ENCODE measurements around the gene CLUH.

The CLUH gene

GRCh38 chr17:2689411-2690164 is 22.0 kb downstream of the CLUH start:
- Histone ChIP-seq H4K20me1 (ENCODE audit: insufficient read depth, low read length) (no peaks in the 10 kb centered on the region), H3K79me2 (ENCODE audit: low read length) (no peaks in the 10 kb centered on the region), H3K9me3 (ENCODE audit: insufficient read depth, low read length) (no peaks in the 10 kb centered on the region), H3K27ac (ENCODE audit: low read length) (no peak overlapping the region), H3K4me2 (ENCODE audit: low read length) (no peak overlapping the region), H3K27me3 (ENCODE audit: low read depth, low read length) (no peaks in the 10 kb centered on the region), H3K9ac (ENCODE audit: low read length) (no peak overlapping the region), H3K4me3 (ENCODE audit: low read length) (no peak overlapping the region), H2AFZ (ENCODE audit: low read depth, low read length) (no peak overlapping the region), H3K36me3 (replicated peaks; ENCODE audit: low read depth, low read length) (peaks cover 5% of the 10 kb centered on the region), H3K4me1 (ENCODE audit: low read length) (no peaks in the 10 kb centered on the region)
- TF ChIP-seq EZH2phosphoT487 (IDR thresholded peaks at IDR 0.05; ENCODE audit: low read depth) (no peak), CTCF (IDR thresholded peaks at IDR 0.05; ENCODE audit: low read depth, low read length) (no peak)

- H3K27ac ChIP-seq (ENCODE audit: low read length), result no peak overlapping the region
These were observed 22.9 kb downstream of the CLUH start for GRCh38 chr17:2688351-2689342.

GRCh38 chr17:2687074-2687418 is 24.5 kb downstream of the CLUH start:
- Histone ChIP-seq H3K4me3 (ENCODE audit: low read length) (no peak overlapping the region), H3K9me3 (ENCODE audit: insufficient read depth, low read length) (no peaks in the 10 kb centered on the region), H3K4me2 (ENCODE audit: low read length) (no peak overlapping the region), H3K27me3 (ENCODE audit: low read depth, low read length) (no peaks in the 10 kb centered on the region), H3K36me3 (replicated peaks; ENCODE audit: low read depth, low read length) (peaks cover 20% of the 10 kb centered on the region), H3K27ac (ENCODE audit: low read length) (no peak overlapping the region), H2AFZ (ENCODE audit: low read depth, low read length) (no peak overlapping the region), H3K9ac (ENCODE audit: low read length) (no peak overlapping the region), H4K20me1 (ENCODE audit: insufficient read depth, low read length) (no peaks in the 10 kb centered on the region), H3K79me2 (ENCODE audit: low read length) (no peaks in the 10 kb centered on the region), H3K4me1 (ENCODE audit: low read length) (no peaks in the 10 kb centered on the region)
- no peak for TF ChIP-seq CTCF (IDR thresholded peaks at IDR 0.05; ENCODE audit: low read depth, low read length)
- no peak for TF ChIP-seq EZH2phosphoT487 (IDR thresholded peaks at IDR 0.05; ENCODE audit: low read depth)

More at GRCh38 chr17:2688351-2689342, 22.9 kb downstream of the CLUH start:
- Histone ChIP-seq H3K9me3 (ENCODE audit: insufficient read depth, low read length) (no peaks in the 10 kb centered on the region), H3K4me3 (ENCODE audit: low read length) (no peak overlapping the region), H3K27me3 (ENCODE audit: low read depth, low read length) (no peaks in the 10 kb centered on the region), H3K36me3 (replicated peaks; ENCODE audit: low read depth, low read length) (peaks cover 5% of the 10 kb centered on the region), H4K20me1 (ENCODE audit: insufficient read depth, low read length) (no peaks in the 10 kb centered on the region), H3K4me1 (ENCODE audit: low read length) (no peaks in the 10 kb centered on the region), H3K9ac (ENCODE audit: low read length) (no peak overlapping the region), H3K4me2 (ENCODE audit: low read length) (no peak overlapping the region), H3K79me2 (ENCODE audit: low read length) (no peaks in the 10 kb centered on the region), H2AFZ (ENCODE audit: low read depth, low read length) (no peak overlapping the region)
- TF ChIP-seq EZH2phosphoT487 (IDR thresholded peaks at IDR 0.05; ENCODE audit: low read depth) (no peak), CTCF (IDR thresholded peaks at IDR 0.05; ENCODE audit: low read depth, low read length) (no peak)

GRCh38 chr17:2685696-2686095 is 25.9 kb downstream of the CLUH start:
- H3K27me3 ChIP-seq (ENCODE audit: low read depth, low read length), result no peaks in the 10 kb centered on the region
- no peaks in the 10 kb centered on the region for H3K79me2 ChIP-seq (ENCODE audit: low read length)
- H3K4me1 ChIP-seq (ENCODE audit: low read length), result no peaks in the 10 kb centered on the region
- TF ChIP-seq EZH2phosphoT487 (IDR thresholded peaks at IDR 0.05; ENCODE audit: low read depth), result no peak
- TF ChIP-seq CTCF (IDR thresholded peaks at IDR 0.05; ENCODE audit: low read depth, low read length), result no peak
- H3K4me2 ChIP-seq (ENCODE audit: low read length), result no peak overlapping the region
- no peaks in the 10 kb centered on the region for H4K20me1 ChIP-seq (ENCODE audit: insufficient read depth, low read length)
- no peak overlapping the region for H3K27ac ChIP-seq (ENCODE audit: low read length)
- peaks cover 24% of the 10 kb centered on the region for H3K36me3 ChIP-seq (replicated peaks; ENCODE audit: low read depth, low read length)
- H3K9me3 ChIP-seq (ENCODE audit: insufficient read depth, low read length), result no peaks in the 10 kb centered on the region
- no peak overlapping the region for H2AFZ ChIP-seq (ENCODE audit: low read depth, low read length)
- no peak overlapping the region for H3K9ac ChIP-seq (ENCODE audit: low read length)
- no peak overlapping the region for H3K4me3 ChIP-seq (ENCODE audit: low read length)
